Vagina (tissue), 2 donors: ENCODE results near the gene TRABD2B. TPM values are rescaled to one million over a fixed set of nuclear protein-coding genes. Genes with fewer than 3 reads are reported as not detected.

Experiments used
- DNase-seq, 2 donors: peaks; one replicate each; pipeline ENCODE4 v3.0.0-alpha.2; 2017; ENCODE audit errors: extremely low spot score in 2 of 2
- H3K27ac ChIP-seq: fragments of 200-600 bp; sonication (generic); one replicate; pipeline ENCODE4 v1.5.1; 2019
- H3K27me3 ChIP-seq: fragments of 200-600 bp; sonication (generic); one replicate; pipeline ENCODE4 v1.5.1; 2019
- H3K36me3 ChIP-seq, 2 donors: fragments of 200-600 bp; sonication (generic); one replicate each; pipeline ENCODE4 v1.5.1; 2017 to 2019
- H3K4me1 ChIP-seq: fragments of 200-600 bp; sonication (generic); one replicate; pipeline ENCODE4 v1.5.1; 2019
- H3K4me3 ChIP-seq, 2 donors: fragments of 200-600 bp; sonication (generic); 1 replicate in 1 of 2; 2 replicates in 1 of 2; pipeline ENCODE4 v1.5.1; 2016 to 2019
- H3K9me3 ChIP-seq: fragments of 200-600 bp; sonication (generic); one replicate; pipeline ENCODE4 v1.5.1; 2019
- POLR2A ChIP-seq, 2 donors: fragments of 450-650 bp; IDR thresholded peaks; one replicate each; pipeline ENCODE4 v1.6.1; 2017; ENCODE audit warnings: antibody characterized with exemption in 2 of 2, mild to moderate bottlenecking in 2 of 2, moderate library complexity in 2 of 2
- POLR2AphosphoS5 ChIP-seq, 2 donors: sonication (generic); formaldehyde crosslinking; IDR thresholded peaks; one replicate each; pipeline ENCODE4 v1.9.0; 2017; ENCODE audit warnings: antibody characterized with exemption in 2 of 2, mild to moderate bottlenecking in 2 of 2, low read depth in 1 of 2; ENCODE audit not compliant: insufficient read depth in 1 of 2
- intact Hi-C: fragments of 100-400 bp; cut with DNase I; formaldehyde crosslinking; loops from one replicate; pipeline ENCODE4 v1.15.1; 2023
- total RNA-seq: library from RNA; depleted of rRNA; stranded (reverse); fragments of >200 nt; gene quantifications from one replicate; pipeline ENCODE4 v1.2.3, GENCODE V29; 2016
- TF ChIP-seq, protein P1 (sequence below), 3 experiments: fragments of 450-650 bp in 2 of 3; fragments of 200-600 bp in 1 of 3; sonication (generic) in 1 of 3; IDR thresholded peaks; one replicate each; pipeline ENCODE4 v1.5.1; 2017 to 2019; ENCODE audit warnings: antibody characterized with exemption in 3 of 3, mild to moderate bottlenecking in 2 of 3, moderate library complexity in 2 of 3

Gene TRABD2B
- total RNA-seq, 1 donor from 2014 or later = 5.6 TPM

- Histone ChIP-seq H3K4me3 (no peak overlapping the region), H3K27me3 (no peaks in the 10 kb centered on the region), H3K4me1 (no peaks in the 10 kb centered on the region), H3K9me3 (no peaks in the 10 kb centered on the region), H3K36me3 (no peaks in the 10 kb centered on the region), H3K27ac (no peak overlapping the region)
- intact Hi-C loops = no loop called here
- TF ChIP-seq POLR2AphosphoS5 (IDR thresholded peaks at IDR 0.05; ENCODE audit: insufficient read depth in 1 of 2, low read depth in 1 of 2) = no peak
- TF ChIP-seq, protein P1, sequence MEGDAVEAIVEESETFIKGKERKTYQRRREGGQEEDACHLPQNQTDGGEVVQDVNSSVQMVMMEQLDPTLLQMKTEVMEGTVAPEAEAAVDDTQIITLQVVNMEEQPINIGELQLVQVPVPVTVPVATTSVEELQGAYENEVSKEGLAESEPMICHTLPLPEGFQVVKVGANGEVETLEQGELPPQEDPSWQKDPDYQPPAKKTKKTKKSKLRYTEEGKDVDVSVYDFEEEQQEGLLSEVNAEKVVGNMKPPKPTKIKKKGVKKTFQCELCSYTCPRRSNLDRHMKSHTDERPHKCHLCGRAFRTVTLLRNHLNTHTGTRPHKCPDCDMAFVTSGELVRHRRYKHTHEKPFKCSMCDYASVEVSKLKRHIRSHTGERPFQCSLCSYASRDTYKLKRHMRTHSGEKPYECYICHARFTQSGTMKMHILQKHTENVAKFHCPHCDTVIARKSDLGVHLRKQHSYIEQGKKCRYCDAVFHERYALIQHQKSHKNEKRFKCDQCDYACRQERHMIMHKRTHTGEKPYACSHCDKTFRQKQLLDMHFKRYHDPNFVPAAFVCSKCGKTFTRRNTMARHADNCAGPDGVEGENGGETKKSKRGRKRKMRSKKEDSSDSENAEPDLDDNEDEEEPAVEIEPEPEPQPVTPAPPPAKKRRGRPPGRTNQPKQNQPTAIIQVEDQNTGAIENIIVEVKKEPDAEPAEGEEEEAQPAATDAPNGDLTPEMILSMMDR (IDR thresholded peaks at IDR 0.05) = no peak
- TF ChIP-seq POLR2A (IDR thresholded peaks at IDR 0.05) = no peak
- no peak for DNase-seq
These were observed 21.8 kb downstream of the TRABD2B start for GRCh38 chr1:47975302-47975921.

DNA sequence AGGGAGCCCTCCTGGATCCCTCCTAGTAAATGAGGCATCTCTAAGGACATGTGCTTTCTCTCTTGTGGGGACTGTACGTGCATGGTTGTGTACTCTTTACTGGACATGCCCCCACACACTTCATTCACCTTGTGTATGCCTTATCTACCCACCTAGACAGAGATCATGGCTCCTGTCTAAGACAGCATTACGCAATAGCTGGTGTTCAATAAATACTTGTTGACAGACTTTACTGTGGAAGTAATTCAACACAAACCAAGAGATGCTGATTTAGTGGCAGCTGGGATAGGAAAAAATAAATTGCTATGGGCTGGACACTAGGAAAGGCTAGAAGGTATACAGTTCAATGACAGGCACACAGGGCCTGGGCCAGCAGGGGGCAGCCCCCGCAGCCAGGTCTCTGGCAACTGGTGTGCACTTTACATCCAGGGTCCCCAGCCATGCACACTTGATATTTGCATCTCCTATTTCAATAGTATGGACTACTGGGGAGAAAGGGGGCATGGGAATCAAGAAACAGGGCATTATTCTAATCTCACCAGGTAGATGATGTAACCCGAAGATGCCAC lies 24.2 kb downstream of the TRABD2B start:
- no peak overlapping the region for H3K27ac ChIP-seq
- no peak overlapping the region for H3K4me3 ChIP-seq
- no peaks in the 10 kb centered on the region for H3K9me3 ChIP-seq
- intact Hi-C loops = no loop called here
- H3K4me1 ChIP-seq = no peaks in the 10 kb centered on the region
- H3K27me3 ChIP-seq = no peaks in the 10 kb centered on the region
- no peak for TF ChIP-seq POLR2A (IDR thresholded peaks at IDR 0.05)
- no peak for TF ChIP-seq POLR2AphosphoS5 (IDR thresholded peaks at IDR 0.05; ENCODE audit: insufficient read depth in 1 of 2, low read depth in 1 of 2)
- H3K36me3 ChIP-seq = no peaks in the 10 kb centered on the region
- DNase-seq = no peak

DNA sequence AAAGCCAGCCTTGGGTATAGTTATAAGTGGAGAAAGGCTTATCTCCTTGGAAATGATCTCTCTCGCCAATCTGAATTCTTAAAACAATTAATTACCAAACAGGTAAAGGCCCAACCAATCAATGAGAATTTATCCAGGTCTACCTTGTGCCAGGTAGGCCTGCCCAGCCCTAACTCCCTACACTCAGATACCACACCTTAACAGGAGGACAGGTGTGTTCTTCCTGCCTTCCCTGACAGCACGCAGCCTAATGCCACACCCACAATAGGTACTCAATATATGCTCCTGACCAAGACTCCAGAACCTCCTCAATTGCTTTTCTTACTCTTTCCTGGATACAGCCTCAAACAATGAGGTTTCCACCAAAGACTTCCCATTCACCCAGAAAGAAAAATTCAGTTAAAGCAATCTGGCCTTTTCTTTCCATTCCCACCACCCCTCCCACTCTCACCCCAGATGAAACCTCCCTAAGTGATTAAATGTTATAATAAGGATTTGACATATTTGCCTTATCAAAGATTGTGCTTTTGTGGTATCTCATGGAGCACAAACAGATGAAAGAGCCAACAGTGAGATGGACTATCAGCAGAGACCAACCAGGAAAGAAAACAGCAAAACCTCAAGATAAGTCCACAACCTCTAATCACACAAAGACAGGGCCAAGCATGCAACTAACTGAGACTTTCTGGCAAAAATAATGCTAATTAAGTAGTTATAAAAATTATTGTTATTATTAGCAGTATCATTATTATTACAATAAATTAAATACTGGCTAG lies 25.6 kb downstream of the TRABD2B start:
- H3K36me3 ChIP-seq = no peaks in the 10 kb centered on the region
- no peak overlapping the region for H3K27ac ChIP-seq
- DNase-seq = no peak
- intact Hi-C loops = no loop called here
- no peaks in the 10 kb centered on the region for H3K4me1 ChIP-seq
- TF ChIP-seq POLR2A (IDR thresholded peaks at IDR 0.05) (no peak), POLR2AphosphoS5 (IDR thresholded peaks at IDR 0.05; ENCODE audit: insufficient read depth in 1 of 2, low read depth in 1 of 2) (no peak)
- TF ChIP-seq, protein P1 (IDR thresholded peaks at IDR 0.05) = no peak
- H3K4me3 ChIP-seq = no peak overlapping the region
- H3K27me3 ChIP-seq = no peaks in the 10 kb centered on the region
- H3K9me3 ChIP-seq = no peaks in the 10 kb centered on the region

- H3K27me3 ChIP-seq = no peaks in the 10 kb centered on the region
- intact Hi-C loops = no loop called here
- TF ChIP-seq, protein P1 (IDR thresholded peaks at IDR 0.05) = no peak
- TF ChIP-seq POLR2AphosphoS5 (IDR thresholded peaks at IDR 0.05; ENCODE audit: insufficient read depth in 1 of 2, low read depth in 1 of 2) = no peak
- no peak for TF ChIP-seq POLR2A (IDR thresholded peaks at IDR 0.05)
- no peaks in the 10 kb centered on the region for H3K36me3 ChIP-seq
- H3K9me3 ChIP-seq = no peaks in the 10 kb centered on the region
- no peak overlapping the region for H3K27ac ChIP-seq
- H3K4me3 ChIP-seq = no peak overlapping the region
- no peak for DNase-seq
- no peaks in the 10 kb centered on the region for H3K4me1 ChIP-seq
These were observed 26.3 kb downstream of the TRABD2B start for GRCh38 chr1:47970882-47971281.

GRCh38 chr1:47969478-47969877 lies 27.7 kb downstream of the TRABD2B start:
- Histone ChIP-seq H3K27me3 (no peaks in the 10 kb centered on the region), H3K4me3 (no peak overlapping the region), H3K9me3 (no peaks in the 10 kb centered on the region), H3K36me3 (no peaks in the 10 kb centered on the region), H3K4me1 (peaks cover 3% of the 10 kb centered on the region), H3K27ac (no peak overlapping the region)
- no peak for DNase-seq
- no peak for TF ChIP-seq POLR2A (IDR thresholded peaks at IDR 0.05)
- TF ChIP-seq, protein P1 (IDR thresholded peaks at IDR 0.05) = no peak
- no peak for TF ChIP-seq POLR2AphosphoS5 (IDR thresholded peaks at IDR 0.05; ENCODE audit: insufficient read depth in 1 of 2, low read depth in 1 of 2)
- intact Hi-C loops = no loop called here
